Renal cortical epithelial cell (primary cell): ENCODE measurements around the gene GAD2. TPM values are rescaled to one million over a fixed set of nuclear protein-coding genes. Genes with fewer than 3 reads are reported as not detected.
"Not testable (repeated sequence)": the region's sequence is repeated elsewhere in the genome, so short reads cannot be mapped to it uniquely, and the experiment has no call there.

ENCODE experiments used
- DNase-seq: peaks from one replicate; pipeline ENCODE4 v3.0.0-alpha.2; 2011; ENCODE audit warnings: low read depth
- total RNA-seq: library from RNA; depleted of rRNA; stranded (reverse); fragments of >200 nt; gene quantifications from 2 replicates; pipeline ENCODE4 v1.2.3, GENCODE V29; 2014

The GAD2 gene
- total RNA-seq, 1 donor from 2014 or later, result not detected

GRCh38 chr10:26318672-26319071 is 102.1 kb downstream of the GAD2 start:
- no peak for DNase-seq

GRCh38 chr10:26323219-26323618 is 106.6 kb downstream of the GAD2 start:
- peak; percentile 60 for DNase-seq

GRCh38 chr10:26326851-26327250 is 110.3 kb downstream of the GAD2 start:
- no peak for DNase-seq

- no peak for DNase-seq
Measured at GRCh38 chr10:26327811-26328210, 111.2 kb downstream of the GAD2 start.

GRCh38 chr10:26331371-26331770 is 114.8 kb downstream of the GAD2 start:
- peak; percentile 78 for DNase-seq

GRCh38 chr10:26334232-26334931 is 117.8 kb downstream of the GAD2 start:
- no peak for DNase-seq

GRCh38 chr10:26334932-26335573 is 118.5 kb downstream of the GAD2 start:
- peak; percentile 71 for DNase-seq

GRCh38 chr10:26335574-26336093 is 119.1 kb downstream of the GAD2 start:
- DNase-seq, result no peak

- DNase-seq, result no peak
Measured at GRCh38 chr10:26336979-26337378, 120.4 kb downstream of the GAD2 start.

- no peak for DNase-seq
Measured at GRCh38 chr10:26341701-26342100, 125.1 kb downstream of the GAD2 start.

- DNase-seq, result not testable (repeated sequence)
Measured at GRCh38 chr10:26348821-26349417, 132.3 kb downstream of the GAD2 start.

Other genes with a start within 250 kb of the GAD2 start
- 4.2 and 23.8 TPM in 2 replicates for gene APBB1IP, start 221.6 kb downstream of the GAD2 start, total RNA-seq